GM18861 (cell line): ENCODE data around the gene TSSC4.
A peak's percentile ranks its signal among the peaks of the same experiment; 100 is the strongest.

Experiments used
- ATAC-seq: cut with Tn5 transposase; IDR thresholded peaks from one replicate; pipeline ENCODE4 v1.9.1; 2021; ENCODE audit not compliant: unreplicated experiment

Gene TSSC4

GRCh38 chr11:2415601-2416380, 15.2 kb downstream of the TSSC4 start:
- no peak for ATAC-seq

DNA sequence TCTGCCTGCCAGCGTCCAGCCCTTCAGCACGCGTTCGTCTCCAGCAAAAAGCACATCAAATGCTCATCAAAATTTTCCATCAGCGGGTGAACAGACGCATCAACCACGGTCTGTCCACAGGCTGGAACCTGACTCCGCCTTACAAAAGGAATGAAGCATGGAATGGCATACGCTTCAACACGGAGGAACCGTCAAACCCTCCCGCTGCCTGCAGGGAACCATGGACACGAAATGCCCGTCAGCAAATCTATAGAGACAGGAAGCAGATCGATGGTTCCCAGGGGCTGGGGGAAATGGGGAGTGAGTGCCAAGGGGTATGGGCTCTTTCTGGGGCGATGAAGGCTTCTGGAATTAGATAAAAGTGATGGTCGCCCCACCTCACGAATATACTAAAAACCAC, 16.2 kb downstream of the TSSC4 start:
- no peak for ATAC-seq

DNA sequence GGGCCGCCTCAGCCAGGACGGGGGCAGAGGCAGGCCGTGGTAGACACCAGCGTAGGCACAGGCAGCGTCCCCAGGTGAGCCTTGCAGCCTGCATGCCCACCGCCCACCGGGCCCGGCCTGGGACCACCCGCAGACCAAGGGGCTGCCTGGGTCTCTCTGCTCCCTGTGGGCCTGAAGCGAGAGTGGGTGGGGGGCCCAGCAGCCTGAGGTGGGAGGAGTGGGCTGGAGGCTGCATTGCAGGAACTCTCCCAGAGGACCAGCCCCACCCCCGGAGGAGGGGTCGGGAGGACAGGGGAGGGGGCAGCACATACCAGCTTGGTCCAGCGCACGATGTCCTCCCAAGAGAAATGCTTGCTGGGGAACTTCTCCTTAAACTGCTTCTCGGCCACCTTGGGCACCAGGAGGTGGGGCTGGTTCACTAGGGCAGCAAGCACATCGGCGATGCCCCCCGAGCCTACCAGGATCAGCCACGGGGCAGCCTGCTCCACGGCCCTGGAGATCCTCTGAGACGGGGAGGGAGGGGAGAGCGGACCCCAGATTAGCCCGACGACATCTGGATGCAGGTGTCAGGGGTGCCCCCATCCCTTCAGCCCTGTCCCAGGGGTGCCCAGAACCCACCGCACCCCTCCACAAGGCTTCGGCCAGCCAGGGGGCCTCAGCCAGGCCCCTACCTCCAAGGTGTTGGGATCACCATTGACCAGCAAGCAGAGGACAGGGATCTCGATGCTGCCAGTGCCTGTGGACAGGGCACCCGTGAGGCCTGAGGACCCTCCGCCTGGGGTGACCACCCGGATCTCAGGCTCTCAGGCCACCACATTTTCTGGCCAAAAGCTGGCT, 17.5 kb downstream of the TSSC4 start:
- ATAC-seq, result no peak

GRCh38 chr11:2418693-2419360, 18.3 kb downstream of the TSSC4 start:
- ATAC-seq, result no peak

DNA sequence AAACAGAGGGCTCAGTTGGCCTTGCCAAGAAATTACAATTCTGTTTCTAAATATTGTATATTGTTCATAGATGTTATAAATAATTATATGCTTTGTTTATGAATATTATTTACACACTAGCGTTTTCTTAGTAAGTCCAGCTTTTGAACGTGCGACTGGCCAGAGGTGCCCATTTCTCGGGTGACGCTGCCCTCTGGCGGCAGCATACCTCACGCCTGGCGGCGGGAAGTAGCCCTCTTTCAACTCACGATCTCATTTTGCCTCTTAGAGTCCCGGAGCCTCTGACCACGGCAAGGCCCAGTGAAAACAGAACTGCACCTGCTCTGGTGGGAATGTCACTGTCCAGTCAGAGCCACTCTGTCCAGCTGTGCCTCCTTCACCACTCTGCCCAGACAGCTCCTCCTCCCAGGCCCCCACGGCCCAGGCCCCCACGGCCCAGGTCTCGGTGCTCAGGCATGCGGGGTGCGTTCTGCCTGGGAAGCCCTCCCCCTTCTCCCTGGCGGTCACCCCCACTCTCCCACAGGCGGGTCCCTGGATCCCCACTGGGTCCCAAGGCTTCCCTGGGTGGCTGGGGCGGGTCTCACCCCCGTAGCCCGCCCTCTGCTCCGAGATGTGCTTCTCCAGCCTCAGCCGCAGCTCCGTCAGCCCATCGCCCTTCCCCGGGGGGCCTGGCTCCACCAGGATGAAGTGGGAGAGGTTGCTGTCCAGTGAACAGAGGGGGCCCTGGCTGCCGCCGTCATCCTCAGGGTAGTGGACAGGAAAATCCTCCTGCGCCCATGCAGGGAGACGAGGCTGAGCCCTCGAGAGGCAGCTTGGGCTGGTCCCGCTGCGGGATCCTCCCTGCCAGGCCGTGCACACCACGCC, 19.3 kb downstream of the TSSC4 start:
- no peak for ATAC-seq

- ATAC-seq, result peak; percentile 46
These were observed 20.1 kb downstream of the TSSC4 start for GRCh38 chr11:2420502-2421225.

GRCh38 chr11:2421226-2421994, 20.9 kb downstream of the TSSC4 start:
- ATAC-seq, result no peak

DNA sequence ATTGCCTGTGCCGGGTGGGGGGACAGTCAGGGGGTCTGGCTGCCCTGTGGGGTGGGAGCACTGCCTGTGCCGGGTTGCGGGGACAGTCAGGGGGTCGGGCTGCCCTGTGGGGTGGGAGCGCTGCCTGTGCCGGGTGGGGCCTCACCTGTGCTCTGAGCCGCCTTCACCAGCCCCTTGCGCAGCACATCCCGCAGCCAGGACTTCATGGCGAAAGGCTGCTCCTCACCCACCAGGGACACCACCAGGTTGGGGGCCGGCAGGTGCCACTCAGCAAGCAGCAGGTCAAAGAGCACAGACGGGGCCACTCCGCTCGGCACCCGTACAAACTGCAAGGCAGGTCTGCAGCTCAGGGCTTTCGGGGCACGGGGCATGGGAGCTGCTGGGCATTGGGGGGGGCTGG, 21.4 kb downstream of the TSSC4 start:
- no peak for ATAC-seq

DNA sequence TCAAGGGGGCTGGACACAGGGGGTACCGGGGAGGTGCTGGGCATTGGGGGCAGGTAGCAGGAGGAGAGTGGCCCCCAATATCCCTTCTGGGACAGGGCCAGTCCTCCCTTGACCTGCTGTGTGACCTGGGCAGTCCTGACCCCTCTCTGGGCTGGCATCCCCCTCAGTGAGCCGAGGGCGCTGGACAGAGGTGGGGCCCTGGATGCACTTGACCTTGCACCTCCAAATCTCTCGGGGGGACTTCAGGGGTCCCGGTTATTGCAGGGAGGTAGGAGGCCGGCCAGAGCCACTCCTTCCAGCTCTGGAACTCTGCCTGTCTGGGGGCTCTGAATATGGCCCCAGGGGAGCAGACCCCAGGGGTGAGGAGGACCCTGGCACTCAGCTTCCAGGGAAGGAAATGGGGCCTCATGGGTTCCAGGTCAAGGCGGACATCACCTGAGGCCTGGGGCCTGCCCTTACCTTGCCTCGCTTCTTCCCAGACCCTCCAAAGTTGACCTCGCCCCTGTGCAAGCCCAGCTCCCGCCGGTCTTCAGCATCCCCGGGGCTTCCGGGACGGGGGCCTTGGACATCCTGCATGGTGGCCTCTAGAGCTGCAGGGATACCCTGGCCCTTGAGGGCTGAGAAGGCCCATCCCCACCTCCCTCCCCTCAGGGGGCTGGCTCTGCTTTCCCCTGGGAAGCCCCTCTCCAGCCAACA, 22.1 kb downstream of the TSSC4 start:
- ATAC-seq, result no peak

DNA sequence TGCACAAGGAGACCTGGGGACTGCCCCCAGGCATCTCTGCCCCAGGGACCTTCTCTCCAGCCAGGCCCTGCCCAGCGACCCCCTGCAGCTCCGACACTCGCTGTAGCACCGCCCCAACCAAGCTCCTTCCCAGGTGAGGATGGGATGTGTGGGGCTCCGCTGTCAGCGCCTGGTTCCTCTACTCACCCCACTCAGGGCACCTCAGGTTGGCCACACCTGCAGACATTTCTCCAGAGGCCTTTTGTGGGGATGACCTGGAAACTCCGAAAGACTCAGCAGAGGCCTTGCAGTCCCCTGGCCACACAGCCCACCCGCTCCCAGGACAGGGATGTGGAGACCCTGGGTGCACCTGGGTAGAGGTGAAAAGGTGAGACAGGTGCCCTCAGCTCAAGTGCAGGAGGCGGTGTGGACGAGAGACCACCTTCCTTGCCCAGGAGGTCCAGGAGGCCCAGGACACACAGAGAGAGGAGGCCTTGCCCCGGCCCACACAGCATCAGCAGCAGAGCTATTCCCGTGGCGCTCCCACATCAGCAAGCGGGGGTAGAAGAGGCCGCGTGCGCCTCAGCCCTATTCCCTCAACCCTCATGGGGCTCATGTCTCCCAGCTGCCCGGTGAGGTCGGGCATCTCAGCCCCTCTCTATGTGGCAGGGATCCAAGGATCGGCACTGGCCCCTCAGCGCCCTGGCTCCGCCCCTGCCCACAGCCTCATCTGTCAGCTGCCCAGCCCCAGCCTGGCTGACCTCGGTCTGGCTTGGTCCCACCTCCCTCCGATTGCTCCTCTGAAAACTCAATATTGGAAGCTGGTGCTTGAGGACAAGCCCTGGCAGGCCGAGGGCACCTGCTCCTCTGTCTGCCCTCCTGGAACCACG, 22.8 kb downstream of the TSSC4 start:
- ATAC-seq, result no peak

DNA sequence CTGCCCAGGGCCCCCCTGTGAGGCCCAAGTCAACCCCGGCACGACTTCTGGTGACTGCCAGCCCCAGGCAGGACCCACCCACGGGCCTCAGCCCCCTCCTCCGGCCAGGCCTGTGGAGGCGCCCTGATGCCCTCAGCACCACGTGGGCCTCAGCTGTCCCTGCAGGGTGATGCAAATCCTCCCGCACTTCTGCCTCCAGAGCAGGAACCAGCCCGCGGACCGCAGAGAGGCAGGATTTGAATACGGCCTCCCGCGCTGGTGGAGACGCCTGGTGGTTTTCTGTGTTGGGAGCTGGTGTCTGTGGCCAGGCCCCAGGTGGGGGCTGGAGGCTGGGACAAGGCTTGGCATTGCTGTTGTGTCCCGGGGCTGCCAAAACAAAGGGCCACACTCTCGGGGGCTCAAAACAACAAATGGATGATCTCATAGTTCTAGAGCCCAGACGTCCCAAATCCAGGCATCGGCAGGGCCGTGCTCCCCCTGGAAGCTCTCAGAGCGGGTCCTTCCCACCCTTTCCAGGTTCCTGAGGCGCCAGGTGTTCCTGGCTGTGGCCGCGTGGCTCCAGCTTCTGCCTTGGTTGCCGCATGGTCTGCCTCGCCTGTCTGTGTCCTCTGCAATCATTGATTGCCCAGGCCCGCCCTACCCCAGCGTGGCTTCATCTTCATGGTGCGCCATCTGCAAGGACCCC, 24.4 kb downstream of the TSSC4 start:
- no peak for ATAC-seq

GRCh38 chr11:2425506-2425905, 25.0 kb downstream of the TSSC4 start:
- ATAC-seq, result no peak

- no peak for ATAC-seq
These were observed 25.7 kb downstream of the TSSC4 start for GRCh38 chr11:2426221-2426620.

GRCh38 chr11:2426826-2427521, 26.4 kb downstream of the TSSC4 start:
- ATAC-seq, result no peak

DNA sequence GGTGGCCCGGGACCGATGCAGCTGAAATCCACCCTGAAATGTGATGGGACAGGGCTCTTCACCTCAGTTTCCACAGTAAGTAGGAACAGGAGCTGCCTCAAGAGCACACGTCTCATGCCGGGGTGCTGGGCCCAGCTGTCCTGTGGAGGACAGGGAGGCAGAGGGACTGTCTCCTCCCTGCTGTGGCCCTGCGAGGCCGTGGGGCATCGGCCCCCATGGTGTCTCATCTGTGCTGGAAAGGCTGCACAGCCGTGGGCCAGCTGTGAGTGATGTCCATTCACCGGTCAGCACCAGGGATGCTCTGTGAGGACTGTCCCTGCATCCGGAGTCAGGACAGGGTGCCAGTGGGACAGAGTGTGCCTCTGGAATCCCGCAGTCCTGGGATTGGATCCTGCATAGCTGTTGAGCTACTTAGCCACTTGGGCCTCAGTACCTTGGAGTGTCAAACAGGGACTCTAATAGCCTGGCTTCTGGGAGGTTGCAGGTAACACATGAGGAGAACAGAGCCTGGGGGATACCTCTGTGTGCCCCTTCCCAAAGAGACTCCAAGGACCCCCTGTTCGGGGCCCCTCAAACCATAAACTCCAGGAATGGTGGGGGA, 27.3 kb downstream of the TSSC4 start:
- ATAC-seq, result no peak

DNA sequence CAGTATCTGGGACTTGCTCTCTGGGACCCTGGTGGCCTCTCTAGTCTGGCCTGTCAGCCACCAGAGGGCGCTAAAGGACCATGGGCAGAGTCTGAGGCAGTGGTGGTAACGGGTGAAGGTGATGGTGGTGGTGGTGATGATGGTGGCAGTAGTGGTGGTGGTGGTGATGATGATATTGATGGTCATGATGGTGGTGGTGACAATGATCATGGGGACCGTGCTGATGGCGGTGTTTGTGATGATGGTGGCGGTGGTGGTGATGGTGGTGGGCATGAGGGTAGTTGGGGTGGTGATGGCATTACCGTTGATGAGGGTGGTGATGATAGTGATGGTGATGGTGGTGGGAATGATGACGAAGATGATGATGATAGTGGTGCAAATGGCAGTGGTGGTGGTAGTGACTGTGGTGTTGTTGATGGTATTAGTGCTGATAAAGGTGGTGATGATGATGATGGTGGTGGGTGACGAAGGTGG, 27.8 kb downstream of the TSSC4 start:
- ATAC-seq, result no peak
